NCI-H526 treated with DMSO at 0.1 percent for 48 hours (cell line): ENCODE results near the gene PPARG.
"Not testable (repeated sequence)": the region's sequence is repeated elsewhere in the genome, so short reads cannot be mapped to it uniquely, and the experiment has no call there.

ENCODE experiments used
- DNase-seq: peaks from one replicate; lab custom pipeline; 2025; lab: John Stamatoyannopoulos, UW

PPARG gene

DNA sequence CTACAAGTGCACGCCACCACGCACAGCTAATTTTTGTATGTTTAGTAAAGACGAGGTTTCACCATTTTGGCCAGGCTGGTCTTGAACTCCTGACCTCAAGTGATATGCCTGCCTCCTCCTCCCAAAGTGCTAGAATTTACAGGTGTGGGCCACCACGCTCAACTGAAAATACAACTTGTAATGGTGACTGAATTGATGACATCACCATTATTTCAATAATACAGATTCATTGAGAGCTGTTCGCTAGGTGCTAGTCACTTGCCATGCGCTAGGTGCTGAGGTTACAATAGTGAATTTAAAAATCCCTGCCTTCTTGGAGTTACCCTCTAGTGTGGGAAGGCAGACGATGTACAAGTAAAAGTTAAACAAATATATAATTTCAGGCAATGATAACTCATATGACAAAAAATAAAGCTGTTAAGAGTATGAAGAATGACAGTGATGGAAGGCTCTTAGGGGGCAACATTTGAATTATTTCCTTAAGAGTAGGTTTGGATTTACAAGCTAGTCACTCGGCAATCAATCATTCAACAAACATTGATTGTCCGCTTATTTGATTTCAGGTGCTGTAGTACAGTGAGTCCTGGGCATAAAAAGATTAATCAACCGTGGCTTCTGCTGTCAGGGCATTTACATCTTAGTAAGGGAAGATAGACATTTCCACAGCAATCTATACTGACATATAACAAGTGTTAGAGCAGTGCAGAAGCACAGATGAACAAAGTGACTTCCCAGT, 9.1 kb upstream of the PPARG start:
- peak; percentile 27 for DNase-seq

DNA sequence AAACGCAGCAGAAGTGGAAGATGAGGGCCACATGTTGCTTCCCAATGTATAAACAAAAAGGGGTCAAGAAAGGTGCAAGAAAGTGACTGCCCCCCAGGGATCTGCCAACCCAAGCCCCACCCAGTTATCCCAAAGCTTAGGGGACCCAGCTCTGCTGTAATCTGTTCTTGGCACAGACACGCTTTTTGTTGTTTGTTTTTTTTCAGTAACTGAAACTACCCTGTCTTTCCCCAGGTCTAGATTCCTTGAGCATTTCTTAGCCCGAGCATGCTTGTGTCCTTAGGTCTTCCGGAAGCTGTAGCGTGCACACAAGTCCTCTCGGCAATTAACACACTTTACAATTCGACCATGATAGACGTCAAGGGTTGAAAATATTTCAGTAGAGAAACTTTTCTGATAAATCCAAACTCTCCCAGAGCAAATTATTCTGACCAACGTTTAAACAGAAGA, 8.5 kb upstream of the PPARG start:
- no peak for DNase-seq

DNA sequence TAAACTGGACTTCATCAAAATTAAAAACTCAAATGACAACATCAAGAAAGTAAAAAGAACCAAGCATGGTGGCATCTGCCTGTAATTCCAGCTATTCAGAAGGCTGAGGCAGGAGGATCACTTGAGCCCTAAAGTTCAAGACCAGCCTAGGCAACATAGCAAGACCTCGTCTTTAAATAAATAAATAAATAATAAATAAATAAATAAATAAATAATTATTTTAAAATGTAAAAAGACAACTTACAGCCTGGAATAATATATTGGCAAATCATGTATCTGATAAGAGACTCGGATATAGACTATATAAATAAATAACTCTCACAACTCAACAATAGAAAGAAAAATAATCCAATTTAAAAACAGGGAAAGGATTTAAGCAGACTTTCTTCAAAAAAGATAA, 4.3 kb upstream of the PPARG start:
- no peak for DNase-seq

DNA sequence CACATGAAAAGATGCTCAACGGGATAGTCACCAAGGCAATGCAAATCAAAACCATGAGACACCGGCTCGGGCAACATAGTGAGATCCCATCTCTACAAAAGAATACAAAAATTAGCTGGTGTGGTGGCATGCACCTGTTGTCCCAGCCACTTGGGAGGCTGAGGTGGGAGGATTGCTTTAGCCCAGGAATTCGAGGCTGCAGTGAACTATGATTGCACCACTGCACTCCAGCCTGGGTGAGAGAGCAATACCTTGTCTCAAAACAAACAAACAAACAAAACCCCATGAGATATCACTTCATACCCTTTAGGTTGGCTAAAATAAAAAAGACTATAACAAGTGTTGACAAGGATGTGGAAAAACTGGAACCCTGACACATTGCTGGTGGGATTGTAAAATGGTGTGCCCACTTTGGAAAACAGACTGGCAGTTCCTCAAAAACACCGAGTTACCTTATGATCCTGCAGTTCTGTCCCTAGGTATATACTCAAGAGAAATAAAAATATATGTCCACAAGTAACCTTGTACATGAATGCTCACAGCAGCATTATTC, 3.8 kb upstream of the PPARG start:
- no peak for DNase-seq

DNA sequence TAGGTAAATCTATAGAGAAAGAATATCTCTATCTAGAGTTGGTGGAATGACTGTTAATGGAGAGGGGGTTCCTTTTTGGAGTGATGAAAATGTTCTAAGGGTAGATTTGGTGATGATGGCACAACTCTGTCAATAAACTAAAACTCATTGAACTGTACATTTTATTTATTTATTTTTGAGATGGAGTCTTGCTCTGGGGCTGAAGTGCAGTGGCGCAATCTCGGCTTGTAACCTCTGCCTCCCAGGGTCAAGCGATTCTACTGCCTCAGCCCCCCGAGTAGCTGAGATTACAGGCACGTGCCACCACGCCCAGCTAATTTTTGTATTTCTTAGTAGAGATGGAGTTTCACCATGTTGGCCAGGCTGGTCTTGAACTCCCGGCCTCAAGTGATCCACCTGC, 3.1 kb upstream of the PPARG start:
- DNase-seq = not testable (repeated sequence)

DNA sequence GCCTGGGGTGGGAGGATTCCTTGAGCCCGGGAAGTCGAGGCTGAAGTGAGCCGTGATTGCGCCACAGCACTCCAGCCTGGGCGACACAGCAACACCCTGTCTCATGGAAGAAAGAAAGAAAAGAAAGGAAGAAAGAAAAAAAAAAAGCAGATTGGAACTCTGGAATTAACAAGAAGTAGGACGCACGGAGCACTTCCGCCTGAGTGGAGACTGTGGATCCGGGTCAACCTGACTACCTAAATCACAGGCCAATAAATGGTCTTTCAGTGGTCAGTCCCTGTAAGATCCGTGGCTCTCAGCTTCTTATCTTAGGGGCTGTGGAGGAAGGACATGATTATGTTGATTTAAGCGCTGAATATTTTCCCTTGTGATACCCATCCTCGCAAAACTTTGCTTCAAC, 2.4 kb upstream of the PPARG start:
- no peak for DNase-seq

DNA sequence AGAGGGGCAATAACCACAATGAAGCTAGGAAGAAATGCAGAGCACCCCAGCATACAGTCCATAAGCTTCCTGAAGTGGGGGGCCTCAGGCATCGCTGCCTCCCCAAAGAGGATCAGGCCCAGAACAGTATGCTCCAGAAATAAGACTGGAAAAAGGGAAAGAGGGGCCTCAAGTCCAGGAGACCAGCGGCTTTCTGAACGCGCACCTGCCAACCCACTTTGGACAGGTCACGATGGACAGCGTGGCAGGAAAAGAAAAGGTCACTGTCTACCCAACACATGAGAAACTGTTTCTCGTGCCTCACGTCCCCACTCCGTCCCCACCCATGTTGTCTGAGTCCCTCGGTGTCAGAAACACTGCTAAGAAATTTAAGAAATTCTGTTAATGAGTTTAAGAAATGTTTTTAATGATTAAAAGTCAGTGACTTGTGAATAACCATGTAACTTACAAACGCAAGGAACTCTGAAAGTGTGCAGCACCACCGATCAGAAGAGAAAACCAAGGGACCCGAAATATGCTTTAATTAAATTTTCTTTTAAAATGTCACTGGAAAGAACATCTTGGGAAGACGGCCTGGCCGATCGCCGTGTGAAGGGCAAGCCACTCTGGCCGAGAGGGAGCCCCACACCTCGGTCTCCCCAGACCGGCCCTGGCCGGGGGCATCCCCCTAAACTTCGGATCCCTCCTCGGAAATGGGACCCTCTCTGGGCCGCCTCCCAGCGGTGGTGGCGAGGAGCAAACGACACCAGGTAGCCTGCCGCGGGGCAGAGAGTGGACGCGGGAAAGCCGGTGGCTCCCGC, 1.7 kb upstream of the PPARG start:
- no peak for DNase-seq

DNA sequence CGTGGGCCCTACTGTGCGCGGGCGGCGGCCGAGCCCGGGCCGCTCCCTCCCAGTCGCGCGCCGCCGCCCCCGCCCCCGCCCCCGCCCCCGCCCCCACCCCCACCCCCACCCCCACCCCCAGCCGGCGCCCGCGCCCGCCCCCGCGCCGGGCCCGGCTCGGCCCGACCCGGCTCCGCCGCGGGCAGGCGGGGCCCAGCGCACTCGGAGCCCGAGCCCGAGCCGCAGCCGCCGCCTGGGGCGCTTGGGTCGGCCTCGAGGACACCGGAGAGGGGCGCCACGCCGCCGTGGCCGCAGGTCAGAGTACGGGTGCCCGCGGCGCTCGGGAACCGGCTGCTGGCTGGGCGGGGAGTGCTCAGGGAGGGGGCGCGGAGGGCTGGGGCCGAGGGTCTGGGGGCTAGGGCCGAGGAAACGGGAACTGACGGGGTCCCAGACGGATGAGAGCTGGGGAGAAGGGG, 1.1 kb upstream of the PPARG start:
- no peak for DNase-seq

DNA sequence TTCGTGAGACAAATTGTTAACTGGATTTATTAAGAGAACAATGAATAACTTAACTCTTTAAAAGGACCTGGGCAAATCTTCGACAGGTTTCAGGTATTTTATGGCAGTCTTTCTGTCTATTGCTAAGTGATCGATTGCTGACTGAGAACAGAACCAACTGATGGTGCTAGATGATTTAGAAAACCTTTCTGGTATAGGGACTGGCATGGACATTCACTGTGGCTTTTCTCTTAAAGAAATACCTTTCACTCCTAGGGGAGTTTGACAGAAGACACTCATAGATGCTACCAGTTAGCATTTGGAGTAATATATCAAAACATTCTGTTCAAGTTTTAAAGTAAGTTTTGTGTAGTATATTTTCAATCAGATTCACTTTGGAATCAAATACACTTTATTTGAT, 654 bp downstream of the PPARG start:
- no peak for DNase-seq

DNA sequence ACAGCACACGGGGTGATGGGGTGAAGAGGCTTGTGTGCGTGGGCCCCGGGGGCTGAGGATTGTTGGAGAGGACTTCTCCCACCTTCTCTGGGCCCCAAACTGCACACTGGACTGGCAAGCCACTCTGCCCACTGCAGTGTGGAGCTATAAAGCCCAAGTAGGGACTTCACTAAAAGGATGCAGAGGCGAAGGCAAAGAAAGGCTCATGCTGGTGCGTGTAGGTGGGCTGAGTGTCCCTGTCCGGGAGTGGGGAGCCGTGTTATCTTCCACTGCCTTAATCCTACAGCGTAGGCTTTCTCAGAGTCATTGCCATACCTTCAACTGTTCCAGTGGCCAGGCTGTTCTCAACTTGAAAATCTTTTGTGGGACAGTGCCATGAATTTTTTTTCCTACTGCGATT, 3.9 kb downstream of the PPARG start:
- no peak for DNase-seq

DNA sequence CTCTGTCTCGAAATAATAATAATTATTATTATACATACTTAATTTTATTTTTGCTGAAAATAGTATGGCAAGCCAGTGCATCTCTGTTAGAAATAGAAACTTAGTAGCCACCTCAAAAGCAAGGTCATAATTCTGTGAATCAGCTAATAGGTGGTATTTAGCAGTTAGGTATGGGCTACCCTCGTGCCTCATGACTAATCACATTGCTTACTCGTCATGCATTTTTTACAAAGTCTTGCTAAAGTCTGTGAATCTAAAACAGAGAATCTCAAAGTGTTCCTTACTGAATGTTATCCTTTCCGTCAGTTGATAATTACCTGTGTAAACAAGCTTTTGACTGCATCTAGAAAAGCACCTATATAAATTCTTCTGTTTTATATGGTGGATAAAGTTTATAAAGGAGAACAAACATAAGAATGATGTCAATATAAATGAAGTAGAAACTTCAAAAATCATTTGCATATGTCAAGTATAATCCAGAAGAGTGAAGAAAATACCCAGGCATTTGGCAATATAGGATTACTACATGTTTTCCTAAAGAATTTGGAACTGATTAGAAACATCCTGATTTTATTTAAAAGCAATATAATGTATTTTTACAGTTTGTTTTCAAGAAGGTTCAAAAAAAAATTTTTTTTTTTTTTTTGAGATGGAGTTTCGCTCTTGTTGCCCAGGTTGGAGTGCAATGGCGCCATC, 6.2 kb downstream of the PPARG start:
- DNase-seq = no peak

DNA sequence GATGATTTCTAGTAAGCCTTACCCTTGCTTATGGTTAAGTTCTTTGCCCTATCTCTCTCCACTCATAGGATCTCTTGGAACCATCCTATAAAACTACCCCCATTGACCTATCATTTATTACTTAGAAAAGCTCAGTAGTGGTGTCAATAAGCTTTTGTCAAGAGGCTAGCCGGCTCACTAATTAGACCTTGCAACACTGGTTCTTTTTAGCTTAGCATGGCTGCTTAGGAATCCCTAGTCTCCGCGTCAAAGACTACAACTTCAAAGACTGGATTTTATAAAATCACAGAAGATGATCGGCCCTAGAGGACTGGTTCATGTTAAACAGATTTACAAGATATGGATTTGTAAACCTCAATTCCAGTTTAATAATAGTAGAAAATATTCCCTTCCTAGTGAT, 7.6 kb downstream of the PPARG start:
- DNase-seq = no peak

DNA sequence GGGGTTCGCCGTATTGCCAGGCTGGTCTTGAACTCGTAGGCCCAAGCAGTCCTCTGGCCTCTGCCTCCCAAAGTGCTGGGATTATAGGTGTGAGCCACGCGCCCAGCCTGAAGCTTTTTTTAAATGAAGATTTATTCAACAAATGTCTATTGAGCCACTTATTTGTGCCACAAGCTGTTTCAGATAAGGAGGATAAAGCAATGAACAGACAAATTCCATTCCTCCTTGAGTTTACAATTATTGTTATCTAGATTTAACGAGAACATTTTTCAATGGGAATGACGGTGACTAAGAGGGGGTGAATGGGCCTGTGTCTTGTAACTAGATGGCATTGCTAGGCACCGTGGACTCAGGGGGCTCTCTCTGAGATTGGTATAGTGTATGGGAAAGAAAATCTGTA, 10.2 kb downstream of the PPARG start:
- no peak for DNase-seq

DNA sequence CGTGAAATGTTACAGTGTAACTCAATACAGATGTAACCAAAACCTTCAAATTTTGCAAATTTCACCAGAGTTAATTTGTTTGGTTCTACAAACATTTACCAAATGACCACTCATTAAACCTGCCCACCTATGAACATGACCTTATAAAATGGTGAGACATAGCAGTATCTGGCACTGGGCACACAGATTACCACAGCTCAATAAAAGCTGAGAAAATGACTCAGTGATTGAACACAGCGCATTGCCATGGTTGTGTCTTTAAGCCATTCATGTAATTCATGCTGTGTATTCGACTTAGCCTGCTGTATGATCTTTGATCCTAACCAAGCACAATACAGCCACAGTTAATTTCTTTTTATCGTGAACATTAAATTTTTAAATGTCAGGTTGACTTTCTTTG, 11.3 kb downstream of the PPARG start:
- no peak for DNase-seq

DNA sequence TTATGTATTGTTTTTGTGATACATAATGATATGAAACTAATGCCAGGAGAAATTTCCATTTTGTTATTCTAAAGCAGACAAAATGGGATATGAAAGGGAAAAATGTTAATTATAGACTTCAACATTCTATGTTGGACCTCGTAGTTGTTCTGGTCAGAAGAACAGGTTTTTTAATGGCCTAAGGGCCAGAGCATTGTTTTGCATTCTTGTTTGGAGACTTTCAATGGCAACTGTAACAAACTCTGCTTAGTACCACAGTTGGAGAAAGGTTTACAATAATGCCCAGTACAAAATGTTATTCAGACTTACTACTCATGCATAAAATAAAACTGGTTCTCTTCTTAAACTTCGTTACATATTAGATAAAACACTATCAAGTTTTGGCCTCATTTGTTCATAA, 12.2 kb downstream of the PPARG start:
- no peak for DNase-seq

DNA sequence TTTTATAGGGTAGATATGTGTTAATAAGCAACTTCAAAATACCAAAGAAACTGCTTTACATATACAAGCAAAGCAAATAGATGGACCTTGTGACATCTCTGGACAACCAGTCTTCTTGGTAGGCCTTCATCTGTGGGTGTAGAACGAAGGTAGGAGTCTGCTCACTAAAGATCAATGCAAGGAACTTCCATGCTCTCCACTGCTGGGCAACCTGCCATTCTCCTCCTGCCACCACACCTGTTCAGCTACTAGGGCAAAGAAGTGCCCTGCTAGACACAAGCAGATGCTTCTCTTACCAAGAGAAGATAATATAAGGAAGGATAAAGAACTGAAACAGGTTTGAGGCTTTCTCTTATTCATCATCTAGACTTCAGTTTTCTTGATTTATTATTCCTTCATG, 12.6 kb downstream of the PPARG start:
- DNase-seq = no peak

DNA sequence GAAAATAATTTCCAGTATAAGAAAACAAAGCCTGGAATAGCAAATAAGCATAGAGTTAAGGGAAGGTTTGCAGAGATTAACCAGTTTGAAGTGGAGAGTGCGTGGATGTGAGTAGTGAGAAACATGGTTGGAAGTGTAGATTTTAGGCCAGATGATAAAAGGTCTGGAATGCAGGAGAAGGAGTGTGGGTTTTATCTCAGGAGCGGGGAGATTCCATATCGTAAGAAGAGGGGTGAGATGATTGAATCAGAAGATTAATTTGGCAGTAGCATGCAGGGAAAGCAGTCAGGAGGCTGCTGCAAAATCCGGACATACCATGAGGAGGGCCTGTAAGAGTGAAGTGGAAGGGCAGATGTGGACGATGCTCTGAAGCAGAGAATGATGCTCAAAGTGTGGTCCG, 13.7 kb downstream of the PPARG start:
- no peak for DNase-seq

DNA sequence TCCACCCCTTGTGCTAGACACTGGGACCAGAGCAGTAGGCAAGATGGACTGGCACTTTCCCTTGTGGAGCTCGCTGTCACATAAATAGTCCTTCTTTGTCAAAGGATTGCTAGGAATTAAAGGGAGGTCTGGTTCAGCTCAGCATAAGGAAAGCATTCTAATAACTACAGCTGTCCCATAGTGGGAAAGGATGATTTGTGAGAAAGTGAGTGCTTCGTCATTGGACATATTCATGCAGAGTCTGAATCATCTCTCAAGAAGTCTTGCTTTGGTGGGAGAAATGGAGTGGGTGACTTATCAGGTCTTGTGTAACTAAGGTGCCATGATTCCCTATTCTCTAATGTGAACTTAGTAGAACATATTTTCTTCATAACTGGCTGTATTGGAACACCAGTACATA, 14.7 kb downstream of the PPARG start:
- no peak for DNase-seq

DNA sequence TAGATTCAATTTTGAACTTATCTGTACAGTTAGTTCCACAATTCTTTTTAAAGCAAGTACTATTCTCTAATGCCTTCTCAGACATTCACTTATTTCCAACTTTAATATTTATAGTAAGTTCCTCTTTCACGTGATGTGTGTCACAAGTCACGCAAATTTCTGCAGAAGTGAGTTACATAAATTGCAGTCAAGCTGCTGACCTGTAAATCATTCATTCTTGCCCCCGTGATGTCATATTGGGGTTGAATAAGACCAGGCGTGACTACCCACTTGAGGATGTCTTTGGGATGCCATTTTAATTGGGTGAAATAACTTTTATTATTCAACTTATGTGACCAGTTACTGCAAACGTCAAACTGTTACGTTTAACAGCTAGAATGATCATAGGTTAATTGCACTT, 15.1 kb downstream of the PPARG start:
- no peak for DNase-seq

DNA sequence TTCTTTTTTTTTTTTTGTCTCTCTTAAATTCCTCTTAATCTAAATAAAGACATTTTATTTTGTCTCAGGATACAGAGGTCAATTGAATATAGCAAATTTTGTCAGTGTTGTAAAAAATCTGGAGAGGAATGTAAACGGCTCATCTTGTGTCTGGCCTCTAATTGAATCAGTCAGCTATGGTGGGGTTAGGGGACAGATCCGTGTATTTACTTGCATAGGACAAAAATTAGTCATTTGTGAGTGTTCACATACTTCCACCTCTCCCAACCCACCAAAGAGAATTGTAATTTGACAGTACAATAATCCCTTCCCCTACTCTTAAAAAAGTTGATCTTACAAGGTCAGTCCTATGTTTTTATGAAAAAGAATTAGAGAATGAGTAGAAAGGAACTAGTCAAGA, 18.3 kb downstream of the PPARG start:
- DNase-seq = no peak

DNA sequence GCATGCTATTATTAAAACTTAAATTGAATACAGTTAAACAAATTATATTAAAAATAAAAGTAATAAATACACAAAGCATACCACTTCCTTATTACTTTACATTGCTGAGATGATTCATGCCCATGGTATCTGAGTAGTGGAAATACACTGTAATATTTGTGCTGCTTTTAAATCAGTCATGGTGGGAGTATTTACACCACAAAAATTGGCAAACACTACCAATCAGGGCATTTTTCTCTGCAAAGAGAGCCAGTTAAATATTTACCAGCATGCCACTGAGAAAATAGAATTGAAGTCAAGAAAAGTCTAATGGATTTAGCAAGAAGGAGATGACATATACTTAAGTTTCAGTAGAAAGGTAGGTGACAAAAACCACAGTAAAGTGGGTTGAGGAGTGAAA, 19.6 kb downstream of the PPARG start:
- DNase-seq = no peak

DNA sequence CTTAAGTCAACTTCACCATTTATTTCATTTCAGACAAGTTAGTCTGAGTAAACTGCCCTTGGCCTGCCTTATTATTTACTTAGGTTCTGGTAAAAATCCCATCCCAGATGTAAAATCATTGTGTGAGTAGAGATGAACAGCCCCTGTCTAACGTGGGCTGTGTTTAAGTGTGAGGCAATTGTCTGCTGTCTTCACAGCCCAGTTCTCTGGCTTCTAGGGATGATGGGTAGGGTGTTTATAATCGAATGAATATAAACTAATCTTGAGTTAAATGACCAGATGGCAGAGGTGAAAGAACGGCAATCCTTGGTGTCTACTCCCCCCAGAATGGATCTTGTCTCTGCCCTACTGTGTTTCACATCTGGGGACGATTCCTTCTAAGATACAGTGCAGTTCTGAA, 20.8 kb downstream of the PPARG start:
- no peak for DNase-seq

DNA sequence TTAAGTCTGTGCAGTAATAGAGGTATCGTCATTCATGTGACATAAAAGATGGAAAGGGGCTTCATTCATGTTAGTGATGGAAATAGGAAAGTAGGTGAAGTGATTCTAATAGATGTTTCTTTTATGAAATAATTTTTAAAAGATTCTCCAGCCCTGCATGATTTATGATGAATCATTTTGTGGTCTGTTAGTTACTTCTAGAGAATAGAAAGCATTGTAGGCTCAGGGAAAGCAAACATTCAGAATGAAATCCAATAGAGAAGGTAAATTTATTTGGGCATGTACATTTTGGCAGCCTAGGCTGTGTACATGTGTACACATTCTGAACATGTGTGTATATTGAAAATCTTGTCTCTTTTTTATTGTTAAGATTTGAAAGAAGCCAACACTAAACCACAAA, 23.1 kb downstream of the PPARG start:
- DNase-seq = no peak
